ENCODE measurements around the gene CHRNA3. TPM values are rescaled to one million over a fixed set of nuclear protein-coding genes. Genes with fewer than 3 reads are reported as not detected.

The CHRNA3 gene
- total RNA-seq: not detected in 2 replicates

DNA sequence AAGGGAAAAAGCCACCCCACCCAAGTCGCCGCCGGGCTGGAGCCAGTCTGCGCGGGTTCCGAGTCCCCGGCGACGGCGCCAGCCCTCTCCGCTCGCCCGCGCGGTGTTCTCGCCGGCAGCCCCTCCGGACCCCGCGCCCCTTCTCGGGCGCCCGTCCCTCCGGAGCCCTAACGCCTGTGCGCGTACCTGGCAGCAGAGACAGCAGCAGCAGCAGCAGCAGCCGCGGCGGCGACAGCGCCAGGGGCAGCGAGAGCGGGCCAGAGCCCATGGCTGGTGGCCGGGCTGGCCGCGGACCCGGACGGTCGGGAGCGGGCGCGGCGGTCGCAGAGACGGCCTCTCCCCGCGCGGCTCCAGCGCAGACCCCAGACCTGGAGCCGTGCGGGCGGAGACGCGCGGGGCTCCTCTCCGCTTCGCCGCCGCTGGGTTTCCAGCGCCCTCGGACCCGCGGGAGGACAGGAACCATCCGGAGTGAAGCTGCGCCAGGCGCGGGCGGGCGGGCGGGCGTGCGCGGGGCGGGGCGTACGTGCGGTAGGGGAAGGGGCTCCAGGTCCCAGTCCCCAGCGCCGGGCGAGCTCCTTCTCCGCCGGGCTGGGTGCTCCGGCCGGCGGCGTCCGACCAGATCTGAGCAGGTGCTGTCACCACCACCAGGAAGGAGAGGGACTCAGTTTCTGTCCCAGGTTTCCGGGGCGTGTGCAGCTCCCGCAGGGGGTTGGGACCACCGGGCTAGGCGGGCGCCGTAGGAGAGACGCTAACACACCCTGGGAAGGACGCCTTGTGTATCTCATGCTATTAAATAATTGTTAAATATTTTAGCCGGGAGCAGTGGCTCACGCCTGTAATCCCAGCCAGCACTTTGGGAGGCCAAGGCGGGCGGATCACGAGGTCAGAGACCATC is at the start of gene CHRNA3:
TSS of gene CHRNA3 (minus strand) at position 470 of the 895 bp plus-strand sequence. CDS start at position 268, 202 bp downstream.

DNA sequence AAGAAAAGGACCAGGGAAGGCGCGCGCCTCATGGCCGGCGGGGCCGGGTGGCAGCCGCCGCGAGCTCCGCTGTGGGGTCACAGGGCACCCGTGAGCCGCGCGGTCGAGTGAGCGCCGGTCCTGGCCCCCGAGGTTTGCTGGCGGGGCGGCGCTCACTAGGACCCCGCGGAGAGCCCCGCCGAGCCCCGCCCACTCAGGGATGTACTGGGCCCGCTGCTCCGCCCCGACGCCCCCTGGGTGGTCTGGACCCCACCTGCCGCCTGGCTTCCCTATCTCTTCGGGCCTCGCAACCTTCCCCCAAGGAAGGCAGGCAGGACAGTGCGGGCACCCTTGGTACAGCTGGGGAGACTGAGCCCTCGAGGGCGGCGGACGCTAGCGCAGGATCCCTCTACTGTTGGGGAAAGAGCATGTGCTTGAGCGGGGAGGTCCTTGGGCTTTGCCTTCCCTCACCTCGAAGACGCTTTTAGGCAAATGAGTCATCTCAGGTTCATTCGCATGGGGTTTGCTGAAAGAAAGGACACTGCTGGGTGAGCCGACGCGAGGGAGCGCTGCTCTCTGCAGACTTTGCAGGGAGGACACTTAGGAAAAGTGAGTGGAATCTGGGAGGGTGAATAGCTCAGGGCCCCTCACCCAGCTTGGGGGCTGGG is 20.4 kb upstream of the CHRNA3 start, which contains the start of gene CHRNB4:
TSS of gene CHRNB4 (minus strand) at position 109 of the 647 bp plus-strand sequence. CDS start at position 32, 77 bp downstream.

DNA sequence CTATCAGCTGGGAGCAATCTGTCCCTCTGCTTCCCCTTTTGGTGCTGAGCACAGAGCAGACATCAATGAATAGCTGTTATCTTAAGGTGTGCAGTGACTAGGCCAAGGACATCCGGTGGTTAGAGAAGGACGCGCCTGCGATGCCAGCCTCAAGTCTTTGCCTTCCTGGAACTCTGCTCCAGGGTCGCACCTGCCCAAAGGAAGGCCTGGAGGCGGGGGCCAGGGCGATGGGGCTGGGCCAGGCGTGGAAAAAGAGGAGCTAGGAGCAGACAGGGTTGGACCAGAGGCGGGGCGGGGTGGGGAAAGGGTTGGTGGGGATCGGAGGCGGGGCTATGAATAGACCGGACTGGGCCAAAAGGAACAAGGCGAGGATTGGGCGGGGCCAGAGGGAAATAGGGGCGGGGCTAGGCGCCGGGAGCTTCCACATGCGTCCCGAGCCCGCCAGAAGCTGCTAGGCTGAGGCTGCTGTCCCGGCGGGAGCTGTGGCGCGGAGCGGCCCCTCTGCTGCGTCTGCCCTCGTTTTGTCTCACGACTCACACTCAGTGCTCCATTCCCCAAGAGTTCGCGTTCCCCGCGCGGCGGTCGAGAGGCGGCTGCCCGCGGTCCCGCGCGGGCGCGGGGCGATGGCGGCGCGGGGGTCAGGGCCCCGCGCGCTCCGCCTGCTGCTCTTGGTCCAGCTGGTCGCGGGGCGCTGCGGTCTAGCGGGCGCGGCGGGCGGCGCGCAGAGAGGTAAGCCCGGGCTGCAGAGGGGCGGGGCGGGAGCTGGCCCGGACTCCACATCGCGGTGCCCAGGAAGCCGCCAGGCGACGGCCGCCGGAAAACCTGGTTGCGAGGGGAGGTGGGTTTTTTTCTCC is 55.5 kb downstream of the CHRNA3 start, which contains the start of gene CHRNA5:
TSS of gene CHRNA5 (plus strand) at position 424 of the 854 bp plus-strand sequence. CDS start at position 624, 200 bp downstream.

Other genes starting within 250 kb of the CHRNA3 start
- 25.7 and 31.8 TPM in 2 replicates for gene IREB2, start 182.8 kb downstream of the CHRNA3 start, total RNA-seq
- gene HYKK, start 113.4 kb downstream of the CHRNA3 start, total RNA-seq: 1.6 and 1.8 TPM in 2 replicates
- gene PSMA4, start 80.6 kb downstream of the CHRNA3 start, total RNA-seq: 439 and 498 TPM in 2 replicates
- 6.1 and 9.4 TPM in 2 replicates for gene CHRNA5, start 55.5 kb downstream of the CHRNA3 start, total RNA-seq
- not detected in 2 replicates for gene CHRNB4, start 20.2 kb upstream of the CHRNA3 start, total RNA-seq
- gene ADAMTS7, start 190.5 kb upstream of the CHRNA3 start, total RNA-seq: 4.6 and 8.8 TPM in 2 replicates